Breast epithelium (tissue), 4 donors: Measurements from ENCODE around the gene ZMAT5. TPM values are rescaled to one million over a fixed set of nuclear protein-coding genes. Genes with fewer than 3 reads are reported as not detected.

ENCODE experiments used
- DNase-seq, 2 donors: peaks; one replicate each; pipeline ENCODE4 v3.0.0-alpha.2; 2019; ENCODE audit warnings: low spot score in 2 of 2
- H3K27ac ChIP-seq, 2 donors: fragments of 200-600 bp; sonication (generic) in 1 of 2; one replicate each; pipeline ENCODE4 v1.5.1; 2016 to 2019; ENCODE audit warnings: mild to moderate bottlenecking in 1 of 2
- H3K27me3 ChIP-seq, 2 donors: fragments of 200-600 bp; sonication (generic) in 1 of 2; one replicate each; pipeline versions ENCODE4 v1.5.1 to v1.6.0; 2017 to 2019; ENCODE audit warnings: control low read depth in 1 of 2, mild to moderate bottlenecking in 1 of 2
- H3K36me3 ChIP-seq: fragments of 200-600 bp; one replicate; pipeline ENCODE4 v1.5.1; 2019
- H3K4me1 ChIP-seq, 2 donors: fragments of 200-600 bp; sonication (generic); one replicate each; pipeline ENCODE4 v1.5.1; 2016 to 2019; ENCODE audit warnings: control low read depth in 1 of 2
- H3K4me3 ChIP-seq, 3 donors: fragments of 200-600 bp; sonication (generic); 1 replicate in 2 of 3; 2 replicates in 1 of 3; pipeline ENCODE4 v1.5.1; 2016 to 2019; ENCODE audit warnings: mild to moderate bottlenecking in 3 of 3, moderate library complexity in 2 of 3
- H3K9me3 ChIP-seq, 2 donors: fragments of 200-600 bp; sonication (generic) in 1 of 2; one replicate each; pipeline ENCODE4 v1.5.1; 2016 to 2019; ENCODE audit warnings: control low read depth in 1 of 2
- POLR2A ChIP-seq: fragments of 450-650 bp; IDR thresholded peaks from one replicate; pipeline ENCODE4 v1.6.1; 2016; ENCODE audit warnings: antibody characterized with exemption, mild to moderate bottlenecking, moderate library complexity
- POLR2AphosphoS5 ChIP-seq, 3 donors: sonication (generic); formaldehyde crosslinking; IDR thresholded peaks; one replicate each; pipeline ENCODE4 v1.6.1; 2017; ENCODE audit warnings: antibody characterized with exemption in 3 of 3
- intact Hi-C: fragments of 100-400 bp; cut with DNase I; formaldehyde crosslinking; loops from one replicate; pipeline ENCODE4 v1.15.1; 2023; ENCODE audit warnings: low total_unique reads
- total RNA-seq, 3 donors: library from RNA; depleted of rRNA; stranded (reverse); fragments of >200 nt; gene quantifications; one replicate each; pipeline ENCODE4 v1.1.0, GENCODE V29; 2016
- TF ChIP-seq, protein P1 (sequence below), 3 donors: fragments of 450-650 bp; IDR thresholded peaks; one replicate each; pipeline ENCODE4 v1.5.1; 2016 to 2017; ENCODE audit warnings: antibody characterized with exemption in 3 of 3, mild to moderate bottlenecking in 3 of 3, moderate library complexity in 3 of 3

Gene ZMAT5
- total RNA-seq, 3 donors from 2014 or later, result 22.5 to 26.2 (median 23.0) TPM

GRCh38 chr22:29750559-29751538 lies 16.0 kb downstream of the ZMAT5 start:
- intact Hi-C loops, result no loop called here
- Histone ChIP-seq H3K4me1 (no peaks in the 10 kb centered on the region), H3K27ac (no peak overlapping the region), H3K27me3 (no peaks in the 10 kb centered on the region), H3K36me3 (no peaks in the 10 kb centered on the region), H3K4me3 (no peak overlapping the region), H3K9me3 (no peaks in the 10 kb centered on the region)
- DNase-seq, result no peak
- no peak for TF ChIP-seq POLR2AphosphoS5 (IDR thresholded peaks at IDR 0.05)
- no peak for TF ChIP-seq POLR2A
- TF ChIP-seq, protein P1, sequence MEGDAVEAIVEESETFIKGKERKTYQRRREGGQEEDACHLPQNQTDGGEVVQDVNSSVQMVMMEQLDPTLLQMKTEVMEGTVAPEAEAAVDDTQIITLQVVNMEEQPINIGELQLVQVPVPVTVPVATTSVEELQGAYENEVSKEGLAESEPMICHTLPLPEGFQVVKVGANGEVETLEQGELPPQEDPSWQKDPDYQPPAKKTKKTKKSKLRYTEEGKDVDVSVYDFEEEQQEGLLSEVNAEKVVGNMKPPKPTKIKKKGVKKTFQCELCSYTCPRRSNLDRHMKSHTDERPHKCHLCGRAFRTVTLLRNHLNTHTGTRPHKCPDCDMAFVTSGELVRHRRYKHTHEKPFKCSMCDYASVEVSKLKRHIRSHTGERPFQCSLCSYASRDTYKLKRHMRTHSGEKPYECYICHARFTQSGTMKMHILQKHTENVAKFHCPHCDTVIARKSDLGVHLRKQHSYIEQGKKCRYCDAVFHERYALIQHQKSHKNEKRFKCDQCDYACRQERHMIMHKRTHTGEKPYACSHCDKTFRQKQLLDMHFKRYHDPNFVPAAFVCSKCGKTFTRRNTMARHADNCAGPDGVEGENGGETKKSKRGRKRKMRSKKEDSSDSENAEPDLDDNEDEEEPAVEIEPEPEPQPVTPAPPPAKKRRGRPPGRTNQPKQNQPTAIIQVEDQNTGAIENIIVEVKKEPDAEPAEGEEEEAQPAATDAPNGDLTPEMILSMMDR (IDR thresholded peaks at IDR 0.05), result no peak

DNA sequence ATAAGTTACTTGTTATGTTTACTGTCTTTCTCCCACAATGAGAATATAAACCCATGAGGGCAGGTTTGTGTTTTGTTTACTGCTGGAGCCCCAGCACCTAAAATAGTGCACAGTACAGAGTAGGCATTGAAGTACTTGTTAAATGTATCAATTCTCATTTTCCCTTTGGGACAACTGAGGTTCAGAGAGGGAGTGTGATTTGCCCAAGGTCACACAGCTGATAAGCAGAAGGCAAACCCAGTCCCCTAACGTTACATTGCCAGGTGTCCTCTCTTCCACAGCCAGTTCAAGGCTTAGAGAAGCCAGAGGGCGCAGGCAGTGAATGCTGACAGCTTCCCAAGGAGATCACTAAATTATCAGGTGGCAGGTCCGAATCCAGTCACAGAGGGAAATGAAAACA lies 16.8 kb downstream of the ZMAT5 start:
- Histone ChIP-seq H3K4me3 (no peak overlapping the region), H3K36me3 (no peaks in the 10 kb centered on the region), H3K27me3 (no peaks in the 10 kb centered on the region), H3K9me3 (no peaks in the 10 kb centered on the region), H3K27ac (no peak overlapping the region), H3K4me1 (no peaks in the 10 kb centered on the region)
- TF ChIP-seq, protein P1 (IDR thresholded peaks at IDR 0.05), result no peak
- intact Hi-C loops, result no loop called here
- DNase-seq, result no peak

DNA sequence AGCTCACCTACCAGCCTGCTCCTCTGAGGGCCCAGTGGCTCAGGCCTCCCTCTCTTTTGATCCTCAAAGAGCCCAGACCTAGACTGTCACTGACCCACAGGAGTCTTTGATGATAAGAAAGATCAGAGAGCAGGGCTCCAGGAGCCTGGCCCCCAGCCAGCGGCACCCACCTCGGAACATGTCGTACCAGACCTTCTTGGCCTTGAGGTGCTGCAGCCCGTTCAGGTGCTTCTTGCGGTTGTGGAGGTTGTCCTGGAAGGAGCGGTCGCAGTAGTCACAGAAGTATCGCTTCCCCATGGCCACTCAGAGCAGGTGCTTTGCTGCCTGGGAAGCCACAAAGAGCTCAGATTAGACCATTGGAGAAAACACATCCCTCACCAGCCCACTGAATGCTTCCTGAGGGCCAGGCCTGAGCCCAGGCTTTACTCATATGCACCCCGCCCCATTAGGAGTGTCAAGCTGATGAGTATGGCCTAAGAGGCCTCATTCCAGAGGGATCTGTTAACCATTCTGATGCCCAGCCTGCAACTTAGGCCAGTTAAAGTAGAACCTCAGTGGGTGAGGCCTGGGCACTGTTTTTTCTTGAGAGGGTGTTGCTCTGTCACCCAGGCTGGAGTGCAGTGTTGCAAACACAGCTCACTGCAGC lies 18.4 kb downstream of the ZMAT5 start:
- intact Hi-C loops, result no loop called here
- no peak for DNase-seq

GRCh38 chr22:29747832-29748231 lies 19.0 kb downstream of the ZMAT5 start:
- Histone ChIP-seq H3K9me3 (no peaks in the 10 kb centered on the region), H3K36me3 (no peaks in the 10 kb centered on the region), H3K4me1 (no peaks in the 10 kb centered on the region), H3K27me3 (no peaks in the 10 kb centered on the region), H3K27ac (no peak overlapping the region), H3K4me3 (no peak overlapping the region)
- intact Hi-C loops, result no loop called here
- no peak for DNase-seq
- no peak for TF ChIP-seq POLR2AphosphoS5 (IDR thresholded peaks at IDR 0.05)
- no peak for TF ChIP-seq POLR2A
- TF ChIP-seq, protein P1 (IDR thresholded peaks at IDR 0.05), result no peak

More for the DNA sequence above, 18.4 kb downstream of the ZMAT5 start:
- Histone ChIP-seq H3K27me3 (no peaks in the 10 kb centered on the region), H3K36me3 (no peaks in the 10 kb centered on the region), H3K4me1 (no peaks in the 10 kb centered on the region), H3K27ac (no peak overlapping the region), H3K4me3 (no peak overlapping the region), H3K9me3 (no peaks in the 10 kb centered on the region)
- TF ChIP-seq, protein P1 (IDR thresholded peaks at IDR 0.05), result no peak
- TF ChIP-seq POLR2A (no peak), POLR2AphosphoS5 (IDR thresholded peaks at IDR 0.05) (no peak)

- TF ChIP-seq, protein P1 (IDR thresholded peaks at IDR 0.05), result no peak
- no peak for TF ChIP-seq POLR2AphosphoS5 (IDR thresholded peaks at IDR 0.05)
- TF ChIP-seq POLR2A, result no peak
- Histone ChIP-seq H3K4me3 (no peak overlapping the region), H3K4me1 (no peaks in the 10 kb centered on the region), H3K36me3 (no peaks in the 10 kb centered on the region), H3K27ac (no peak overlapping the region), H3K27me3 (no peaks in the 10 kb centered on the region), H3K9me3 (no peaks in the 10 kb centered on the region)
- DNase-seq, result peak in 1 of 2 donors; percentile 57
- intact Hi-C loops, result no loop called here
Observed at GRCh38 chr22:29744902-29745301, 21.9 kb downstream of the ZMAT5 start.
